HG03378 (cell line): Measurements from ENCODE around the gene HOXB2.

Source experiments
- ATAC-seq: cut with Tn5 transposase; IDR thresholded peaks from one replicate; pipeline ENCODE4 v1.9.1; 2021; ENCODE audit warnings: mild to moderate bottlenecking, moderate library complexity; ENCODE audit not compliant: unreplicated experiment

The HOXB2 gene

GRCh38 chr17:48566717-48567116 lies 21.8 kb upstream of the HOXB2 start:
- ATAC-seq: no peak

GRCh38 chr17:48565925-48566710 lies 21.2 kb upstream of the HOXB2 start:
- ATAC-seq: no peak

- ATAC-seq: no peak
Observed at GRCh38 chr17:48565022-48565554, 20.2 kb upstream of the HOXB2 start.

- no peak for ATAC-seq
Observed at GRCh38 chr17:48564188-48565021, 19.5 kb upstream of the HOXB2 start.

GRCh38 chr17:48563867-48564187 lies 18.9 kb upstream of the HOXB2 start:
- ATAC-seq: no peak

GRCh38 chr17:48563385-48563838 lies 18.5 kb upstream of the HOXB2 start:
- no peak for ATAC-seq

GRCh38 chr17:48562934-48563333 lies 18.0 kb upstream of the HOXB2 start:
- ATAC-seq: no peak

GRCh38 chr17:48561884-48562810 lies 17.2 kb upstream of the HOXB2 start:
- ATAC-seq: no peak

GRCh38 chr17:48559840-48560817 lies 15.2 kb upstream of the HOXB2 start:
- ATAC-seq: no peak

GRCh38 chr17:48559122-48559839 lies 14.4 kb upstream of the HOXB2 start:
- no peak for ATAC-seq

GRCh38 chr17:48558831-48559121 lies 13.9 kb upstream of the HOXB2 start:
- ATAC-seq: no peak

- ATAC-seq: no peak
Observed at GRCh38 chr17:48558057-48558830, 13.3 kb upstream of the HOXB2 start.

- no peak for ATAC-seq
Observed at GRCh38 chr17:48556576-48557401, 11.9 kb upstream of the HOXB2 start.

GRCh38 chr17:48556229-48556575 lies 11.3 kb upstream of the HOXB2 start:
- no peak for ATAC-seq

- ATAC-seq: no peak
Observed at GRCh38 chr17:48555258-48556228, 10.6 kb upstream of the HOXB2 start.

- no peak for ATAC-seq
Observed at GRCh38 chr17:48554412-48555257, 9.7 kb upstream of the HOXB2 start.
